Ovary (tissue), 3 donors: ENCODE measurements around the gene PARN.

ENCODE experiments used
- CTCF ChIP-seq, 3 donors: fragments of 450-650 bp in 2 of 3; fragments of 200-600 bp in 1 of 3; IDR thresholded peaks; one replicate each; pipeline versions ENCODE4 v1.5.1 to v1.8.0; 2016 to 2022; ENCODE audit warnings: antibody characterized with exemption in 3 of 3, mild to moderate bottlenecking in 1 of 3
- EP300 ChIP-seq: sonication (generic); formaldehyde crosslinking; IDR thresholded peaks from one replicate; pipeline ENCODE4 v1.6.1; 2017; ENCODE audit warnings: antibody characterized with exemption
- POLR2A ChIP-seq: fragments of 450-650 bp; IDR thresholded peaks from one replicate; pipeline ENCODE4 v1.6.1; 2017; ENCODE audit warnings: antibody characterized with exemption, mild to moderate bottlenecking, moderate library complexity
- donor health status: DM: no; HTN: no; CAD: no.

DNA sequence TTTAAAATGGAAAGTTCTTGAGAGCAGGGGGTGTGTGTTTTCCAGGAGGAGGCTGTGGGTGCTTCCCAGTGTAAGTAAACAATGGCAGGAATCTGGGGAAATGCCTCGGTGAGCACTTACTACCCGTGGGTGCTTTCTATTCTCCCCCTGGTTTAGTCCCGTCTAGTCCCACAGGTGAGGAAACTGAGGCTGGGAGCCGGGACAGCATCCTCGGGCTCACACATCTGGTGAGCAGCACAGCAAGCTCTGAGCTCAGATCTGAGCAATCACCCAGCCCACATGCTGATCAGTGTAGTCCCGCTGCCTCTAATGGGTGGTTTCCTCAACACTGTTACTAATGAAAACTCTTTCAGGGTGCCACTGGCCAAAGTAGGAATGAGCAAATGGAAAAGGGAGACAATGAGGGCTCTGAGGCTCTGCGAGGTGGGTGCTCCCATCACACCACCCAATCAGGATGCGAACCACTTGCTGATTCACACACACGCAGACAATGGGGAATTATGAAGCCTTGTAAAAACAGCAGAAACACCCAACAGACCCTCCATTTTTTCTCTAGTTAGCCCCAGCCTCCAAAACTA, 202.6 kb downstream of the PARN start:
- TF ChIP-seq CTCF (IDR thresholded peaks at IDR 0.05) (no peak), EP300 (no peak), POLR2A (no peak)
